Renal cortex interstitium (tissue), 15 donors: ENCODE data around the gene CD47. TPM values are rescaled to one million over a fixed set of nuclear protein-coding genes. Genes with fewer than 3 reads are reported as not detected.

Experiments used
- DNase-seq, 11 donors: peaks; one replicate each; pipeline ENCODE4 v3.0.0-alpha.2; 2013; ENCODE audit warnings: low read depth in 9 of 11, low spot score in 4 of 11; ENCODE audit errors: extremely low read depth in 1 of 11
- long read RNA-seq, 16 experiments: transcript quantifications; one replicate each; lab custom pipeline, GENCODE V29; 2026
- polyA plus RNA-seq, 3 donors: library from polyadenylated mRNA; unstranded; fragments of 120-200 nt; gene quantifications; one replicate each; pipeline ENCODE4 v1.2.1, GENCODE V29; 2013; ENCODE audit not compliant: insufficient read length in 3 of 3

The CD47 gene
- polyA plus RNA-seq = 10 to 100 TPM; 46.3 to 76.7 (median 60.9) TPM
- long read RNA-seq, donor 1, full-length matches to known transcripts = 6 of 6 reads
- long read RNA-seq, donor 1, partial matches to known transcripts = 0 of 6 reads
- long read RNA-seq, donor 1, other reads (novel, unspliced or antisense) = 0 of 6 reads
- long read RNA-seq, donor 2, full-length matches to known transcripts = 9 of 9 reads
- long read RNA-seq, donor 2, partial matches to known transcripts = 0 of 9 reads
- long read RNA-seq, donor 2, other reads (novel, unspliced or antisense) = 0 of 9 reads
- long read RNA-seq, donor 3, full-length matches to known transcripts = 19 of 24 reads
- long read RNA-seq, donor 3, partial matches to known transcripts = 0 of 24 reads
- long read RNA-seq, donor 3, other reads (novel, unspliced or antisense) = 5 of 24 reads
- long read RNA-seq, donor 4, full-length matches to known transcripts = 14 of 14 reads
- long read RNA-seq, donor 4, partial matches to known transcripts = 0 of 14 reads
- long read RNA-seq, donor 4, other reads (novel, unspliced or antisense) = 0 of 14 reads
- long read RNA-seq, donor 5 = 0 reads
- long read RNA-seq, donor 6, full-length matches to known transcripts = 17 of 17 reads
- long read RNA-seq, donor 6, partial matches to known transcripts = 0 of 17 reads
- long read RNA-seq, donor 6, other reads (novel, unspliced or antisense) = 0 of 17 reads
- long read RNA-seq, donor 7, full-length matches to known transcripts = 10 of 10 reads
- long read RNA-seq, donor 7, partial matches to known transcripts = 0 of 10 reads
- long read RNA-seq, donor 7, other reads (novel, unspliced or antisense) = 0 of 10 reads
- long read RNA-seq, donor 8, full-length matches to known transcripts = 26 of 26 reads
- long read RNA-seq, donor 8, partial matches to known transcripts = 0 of 26 reads
- long read RNA-seq, donor 8, other reads (novel, unspliced or antisense) = 0 of 26 reads
- long read RNA-seq, donor 9, full-length matches to known transcripts = 19 of 19 reads
- long read RNA-seq, donor 9, partial matches to known transcripts = 0 of 19 reads
- long read RNA-seq, donor 9, other reads (novel, unspliced or antisense) = 0 of 19 reads
- long read RNA-seq, donor 10, full-length matches to known transcripts = 19 of 26 reads
- long read RNA-seq, donor 10, partial matches to known transcripts = 0 of 26 reads
- long read RNA-seq, donor 10, other reads (novel, unspliced or antisense) = 7 of 26 reads
- long read RNA-seq, donor 11, full-length matches to known transcripts = 12 of 12 reads
- long read RNA-seq, donor 11, partial matches to known transcripts = 0 of 12 reads
- long read RNA-seq, donor 11, other reads (novel, unspliced or antisense) = 0 of 12 reads
- long read RNA-seq, donor 12, full-length matches to known transcripts = 6 of 13 reads
- long read RNA-seq, donor 12, partial matches to known transcripts = 7 of 13 reads
- long read RNA-seq, donor 12, other reads (novel, unspliced or antisense) = 0 of 13 reads
- long read RNA-seq, donor 13, full-length matches to known transcripts = 25 of 25 reads
- long read RNA-seq, donor 13, partial matches to known transcripts = 0 of 25 reads
- long read RNA-seq, donor 13, other reads (novel, unspliced or antisense) = 0 of 25 reads
- long read RNA-seq, donor 14, full-length matches to known transcripts = 17 of 17 reads
- long read RNA-seq, donor 14, partial matches to known transcripts = 0 of 17 reads
- long read RNA-seq, donor 14, other reads (novel, unspliced or antisense) = 0 of 17 reads
- long read RNA-seq, donor 15, full-length matches to known transcripts = 7 of 7 reads
- long read RNA-seq, donor 15, partial matches to known transcripts = 0 of 7 reads
- long read RNA-seq, donor 15, other reads (novel, unspliced or antisense) = 0 of 7 reads
- long read RNA-seq, donor 16, full-length matches to known transcripts = 43 of 73 reads
- long read RNA-seq, donor 16, partial matches to known transcripts = 22 of 73 reads
- long read RNA-seq, donor 16, other reads (novel, unspliced or antisense) = 8 of 73 reads

- DNase-seq = peak; percentile 68 to 88 (median 83)
Measured at GRCh38 chr3:108090701-108091497, at the start of gene CD47. Gene CD47 (minus strand): TSS chr3:108091031. CDS start chr3:108090908, 123 bp downstream.

GRCh38 chr3:108137460-108137814 lies 46.6 kb upstream of the CD47 start:
- no peak for DNase-seq

GRCh38 chr3:108136561-108137459 lies 46.0 kb upstream of the CD47 start:
- peak in 1 of 11 donors; percentile 30 for DNase-seq

- DNase-seq = no peak
Measured at GRCh38 chr3:108134555-108134880, 43.7 kb upstream of the CD47 start.

GRCh38 chr3:108133858-108134554 lies 43.2 kb upstream of the CD47 start:
- DNase-seq = no peak

GRCh38 chr3:108133048-108133369 lies 42.2 kb upstream of the CD47 start:
- DNase-seq = no peak

- DNase-seq = no peak
Measured at GRCh38 chr3:108131475-108132134, 40.8 kb upstream of the CD47 start.

- no peak for DNase-seq
Measured at GRCh38 chr3:108130701-108131474, 40.1 kb upstream of the CD47 start.

- DNase-seq = no peak
Measured at GRCh38 chr3:108130236-108130635, 39.4 kb upstream of the CD47 start.

GRCh38 chr3:108127301-108127988 lies 36.6 kb upstream of the CD47 start:
- no peak for DNase-seq

- DNase-seq = no peak
Measured at GRCh38 chr3:108126348-108126747, 35.5 kb upstream of the CD47 start.

GRCh38 chr3:108125550-108126071 lies 34.8 kb upstream of the CD47 start:
- no peak for DNase-seq

GRCh38 chr3:108125153-108125543 lies 34.3 kb upstream of the CD47 start:
- DNase-seq = no peak
